Measurements from ENCODE around the gene SIKE1.
"Not testable (repeated sequence)": the region's sequence is repeated elsewhere in the genome, so short reads cannot be mapped to it uniquely, and the experiment has no call there.

Gene SIKE1

GRCh38 chr1:114780344-114781226 lies at the start of gene SIKE1:
TSS of gene SIKE1 (minus strand) at chr1:114780685. CDS start at chr1:114780607, 78 bp downstream.
- FAIRE-seq = peak; percentile 94

DNA sequence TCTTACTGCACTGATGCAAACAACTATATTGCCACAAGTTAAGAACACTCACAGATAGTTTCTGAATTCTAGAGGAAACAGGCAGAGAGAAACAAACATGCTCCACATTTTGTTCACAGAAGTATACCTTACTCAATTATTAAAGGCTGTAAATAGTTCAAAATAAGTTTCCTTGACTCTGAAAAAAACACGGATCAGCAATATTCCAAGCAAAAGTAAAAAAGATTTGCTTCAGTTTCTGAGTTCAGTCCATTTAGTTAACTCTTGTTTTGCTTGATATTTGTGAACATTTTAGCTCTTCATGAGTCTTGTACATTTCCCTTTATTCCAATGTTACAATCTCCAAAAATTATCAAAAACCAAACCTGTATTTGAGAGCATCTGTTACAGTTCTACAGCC lies 49.6 kb upstream of the SIKE1 start:
- DNase-seq (ENCODE audit: extremely low spot score, insufficient read length, low read depth); FAIRE-seq: not testable (repeated sequence)

More at GRCh38 chr1:114780344-114781226, at the start of gene SIKE1:
- DNase-seq (ENCODE audit: extremely low spot score, insufficient read length, low read depth) = peak; percentile 85

DNA sequence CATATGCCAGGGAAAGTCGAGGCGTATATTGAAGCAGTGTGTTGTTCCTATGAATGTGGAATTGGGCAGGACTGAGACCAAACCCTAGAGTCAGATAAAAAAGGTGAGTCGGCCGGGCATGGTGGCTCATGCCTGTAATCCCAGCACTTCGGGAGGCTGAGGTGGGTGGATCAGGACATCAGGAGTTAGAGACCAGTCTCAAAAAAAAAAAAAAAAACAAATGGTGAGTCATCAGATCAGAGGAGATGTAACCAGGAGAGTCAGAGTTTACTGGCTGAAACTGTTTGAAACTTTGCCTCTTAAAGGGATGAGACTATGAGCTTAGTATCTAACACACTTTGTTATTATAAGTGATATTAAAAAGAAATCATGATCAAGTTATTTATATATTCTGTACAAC lies 47.8 kb upstream of the SIKE1 start:
- no peak for DNase-seq (ENCODE audit: extremely low spot score, insufficient read length, low read depth)
- FAIRE-seq = no peak

DNA sequence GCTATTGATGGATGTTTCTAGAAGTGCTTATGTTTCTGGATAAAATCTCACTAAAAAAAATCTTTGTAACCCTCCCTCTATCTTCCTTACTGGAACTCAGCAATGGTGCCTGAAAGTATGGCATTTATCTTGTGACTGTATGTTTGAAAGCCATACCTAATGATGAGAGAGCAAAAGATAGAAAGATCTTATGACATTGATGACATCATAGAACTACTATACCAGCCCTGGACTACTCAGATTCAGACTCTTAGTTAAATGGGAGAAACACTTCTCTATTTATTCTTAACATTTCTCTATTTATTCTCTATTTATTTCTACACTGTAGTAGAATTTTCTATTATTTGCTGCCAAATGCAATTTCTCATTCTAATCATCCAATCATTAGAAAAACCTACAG lies 41.5 kb upstream of the SIKE1 start:
- FAIRE-seq (no peak), DNase-seq (ENCODE audit: extremely low spot score, insufficient read length, low read depth) (no peak)

DNA sequence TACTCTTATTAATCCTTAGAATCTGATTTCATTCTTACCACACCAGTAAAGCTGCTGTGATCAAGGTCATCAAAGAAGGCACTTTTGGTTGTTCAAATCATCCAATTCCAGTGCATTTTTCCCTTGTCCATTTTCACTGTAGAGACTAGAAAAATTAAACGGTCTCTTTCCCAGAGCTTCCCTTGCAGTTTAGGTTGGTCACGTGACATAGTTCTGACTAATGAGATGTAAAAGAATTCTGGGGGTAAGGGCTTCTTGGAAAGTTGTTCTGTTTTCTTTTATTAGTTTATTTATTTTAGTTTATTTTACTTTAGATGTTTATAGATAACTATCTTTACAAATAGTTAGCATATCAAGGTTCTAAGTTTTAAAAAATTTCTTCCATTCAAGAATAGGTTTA lies 39.9 kb upstream of the SIKE1 start:
- DNase-seq (ENCODE audit: extremely low spot score, insufficient read length, low read depth) (no peak), FAIRE-seq (no peak)

DNA sequence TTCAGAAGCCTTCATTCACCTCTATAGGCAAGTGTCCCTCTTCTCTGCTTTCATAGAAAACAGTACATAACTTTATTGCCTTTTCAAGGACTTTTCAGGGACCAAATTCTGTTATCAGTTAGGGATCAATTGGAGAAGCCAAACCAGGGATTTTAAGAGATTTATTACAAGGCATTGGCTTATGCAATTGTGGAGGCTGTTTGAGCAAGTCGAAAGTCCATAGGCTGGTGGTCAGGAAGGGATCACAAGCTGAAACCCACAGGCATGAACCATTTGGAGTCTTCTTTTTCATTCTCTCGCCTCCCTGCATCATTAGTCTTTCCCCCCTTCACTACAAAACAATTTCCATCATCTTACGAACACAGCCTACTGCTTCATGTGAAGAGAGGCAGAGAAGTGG lies 39.4 kb upstream of the SIKE1 start:
- DNase-seq (ENCODE audit: extremely low spot score, insufficient read length, low read depth) = no peak
- FAIRE-seq = no peak

DNA sequence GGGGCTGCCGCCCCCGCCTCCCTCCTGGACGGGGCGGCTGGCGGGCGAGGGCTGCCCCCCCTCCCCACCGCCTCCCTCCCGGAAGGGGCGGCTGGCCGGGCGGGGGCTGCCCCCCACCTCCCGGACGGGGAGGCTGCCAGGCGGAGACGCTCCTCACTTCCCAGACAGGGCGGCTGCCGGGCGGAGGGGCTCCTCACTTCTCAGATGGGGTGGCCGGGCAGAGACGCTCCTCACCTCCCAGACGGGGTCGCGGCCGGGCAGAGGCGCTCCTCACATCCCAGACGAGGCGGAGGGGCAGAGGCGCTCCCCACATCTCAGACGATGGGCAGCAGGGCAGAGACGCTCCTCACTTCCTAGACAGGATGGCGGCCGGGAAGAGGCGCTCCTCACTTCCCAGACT lies 24.0 kb upstream of the SIKE1 start:
- not testable (repeated sequence) for FAIRE-seq; DNase-seq (ENCODE audit: extremely low spot score, insufficient read length, low read depth)

DNA sequence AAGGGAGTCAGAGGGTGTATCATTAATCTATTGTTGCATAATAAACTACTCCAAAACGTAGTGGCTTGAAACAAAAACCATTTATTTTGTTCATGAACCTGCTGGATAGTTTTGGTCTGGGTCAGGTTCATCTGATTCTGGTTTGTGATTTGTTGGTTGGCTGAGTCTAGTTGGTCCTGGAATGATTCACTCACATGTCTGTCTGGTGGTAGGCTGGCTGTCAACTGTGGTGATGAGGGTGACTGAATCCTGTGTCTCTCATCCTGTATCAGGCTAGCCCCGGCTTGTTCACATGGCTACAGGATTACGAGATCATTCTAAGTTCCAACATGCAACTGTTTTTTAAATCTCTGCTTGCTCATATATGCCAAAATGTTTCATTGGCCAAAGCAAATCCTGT lies 22.5 kb upstream of the SIKE1 start:
- DNase-seq (ENCODE audit: extremely low spot score, insufficient read length, low read depth) = no peak
- no peak for FAIRE-seq

DNA sequence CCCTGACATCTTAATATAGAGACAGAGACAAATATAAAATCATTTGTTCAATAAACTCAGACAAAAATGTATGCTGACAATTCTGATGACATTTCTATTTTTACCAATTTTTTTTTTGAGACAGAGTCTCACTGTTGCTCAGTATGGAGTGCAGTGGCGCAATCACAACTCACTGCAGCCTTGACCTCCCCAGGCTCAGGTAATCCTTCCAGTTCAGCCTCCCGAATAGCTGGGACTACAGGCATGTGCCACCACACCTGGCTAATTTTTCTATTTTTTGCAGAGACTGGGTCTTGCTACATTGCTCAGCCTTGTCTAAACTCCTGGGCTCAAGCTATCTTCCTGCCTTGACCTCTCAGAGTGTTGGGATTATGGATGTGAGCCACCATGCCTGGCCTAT lies 13.6 kb upstream of the SIKE1 start:
- DNase-seq (ENCODE audit: extremely low spot score, insufficient read length, low read depth) (no peak), FAIRE-seq (no peak)

DNA sequence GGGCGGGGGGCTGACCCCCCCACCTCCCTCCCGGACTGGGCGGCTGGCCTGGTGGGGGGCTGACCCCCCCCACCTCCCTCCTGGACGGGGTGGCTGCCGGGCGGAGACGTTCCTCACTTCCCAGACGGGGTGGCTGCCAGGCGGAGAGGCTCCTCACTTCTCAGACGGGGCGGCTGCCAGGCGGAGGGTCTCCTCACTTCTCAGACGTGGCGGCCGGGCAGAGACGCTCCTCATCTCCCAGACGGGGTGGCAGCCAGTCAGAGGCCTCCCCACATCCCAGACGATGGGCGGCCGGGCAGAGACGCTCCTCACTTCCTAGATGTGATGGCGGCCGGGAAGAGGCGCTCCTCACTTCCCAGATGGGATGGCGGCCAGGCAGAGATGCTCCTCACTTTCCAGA lies 10.1 kb upstream of the SIKE1 start:
- not testable (repeated sequence) for DNase-seq (ENCODE audit: extremely low spot score, insufficient read length, low read depth); FAIRE-seq

GRCh38 chr1:114786440-114786839 lies 6.0 kb upstream of the SIKE1 start:
- FAIRE-seq; DNase-seq (ENCODE audit: extremely low spot score, insufficient read length, low read depth): not testable (repeated sequence)

DNA sequence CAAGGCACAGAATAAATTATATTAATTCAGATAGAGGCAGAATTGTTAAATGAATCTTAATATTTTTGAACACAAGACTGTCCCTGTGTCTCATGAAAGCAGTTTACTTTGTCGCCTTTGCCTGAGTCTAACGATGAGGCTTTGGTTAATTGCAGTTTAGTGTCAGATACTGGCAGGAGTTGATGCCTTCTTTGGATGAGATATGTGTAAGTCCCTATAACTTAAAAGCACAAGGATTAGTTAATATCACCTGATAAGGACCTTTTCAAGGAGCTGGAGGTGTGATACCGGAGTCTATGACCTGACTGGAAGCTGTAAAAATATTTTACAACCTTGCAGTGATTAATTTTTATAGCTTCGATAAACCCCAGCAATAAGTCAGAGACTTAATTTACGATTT lies 2.0 kb upstream of the SIKE1 start:
- no peak for FAIRE-seq
- DNase-seq (ENCODE audit: extremely low spot score, insufficient read length, low read depth) = no peak

DNA sequence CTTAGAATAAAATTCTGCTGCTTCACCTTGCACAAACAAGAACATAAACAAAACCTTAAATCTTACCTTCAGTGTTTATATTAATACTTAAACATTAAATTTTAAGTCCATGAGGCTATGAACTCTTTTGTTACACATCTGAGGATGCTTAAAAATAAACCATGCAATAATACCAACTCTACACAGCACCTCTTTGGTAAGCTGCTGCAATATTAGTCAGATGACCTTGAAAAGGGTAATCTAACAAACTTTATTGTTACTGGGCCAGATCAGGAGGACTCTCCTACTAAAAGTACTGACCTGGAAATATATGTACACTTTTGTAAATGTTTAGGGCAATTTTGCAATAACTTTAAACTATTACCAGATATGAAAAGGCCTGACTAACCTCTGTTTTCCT lies 763 bp downstream of the SIKE1 start:
- no peak for FAIRE-seq

GRCh38 chr1:114776726-114777125 lies 3.8 kb downstream of the SIKE1 start:
- not testable (repeated sequence) for DNase-seq (ENCODE audit: extremely low spot score, insufficient read length, low read depth); FAIRE-seq

More for the DNA sequence above, 763 bp downstream of the SIKE1 start:
- DNase-seq (ENCODE audit: extremely low spot score, insufficient read length, low read depth) = no peak

DNA sequence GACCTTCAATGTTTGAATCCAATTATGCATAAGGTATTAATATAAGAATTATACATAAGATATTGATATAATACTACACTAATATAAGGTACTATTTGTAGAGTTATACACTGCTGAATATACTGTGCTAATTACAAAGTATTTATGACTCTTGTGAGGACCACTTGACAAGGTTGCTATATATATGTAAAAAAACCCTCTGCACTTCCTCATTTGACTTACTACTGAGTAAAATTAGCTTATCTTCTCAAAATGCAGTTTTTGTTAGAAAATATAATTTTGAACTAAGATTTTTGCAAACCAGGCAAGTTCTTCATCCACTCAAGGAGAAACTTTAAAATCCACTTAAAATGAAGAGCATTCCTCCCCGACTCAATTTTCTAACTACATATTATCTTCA lies 8.5 kb downstream of the SIKE1 start:
- no peak for DNase-seq (ENCODE audit: extremely low spot score, insufficient read length, low read depth)
- FAIRE-seq = no peak

DNA sequence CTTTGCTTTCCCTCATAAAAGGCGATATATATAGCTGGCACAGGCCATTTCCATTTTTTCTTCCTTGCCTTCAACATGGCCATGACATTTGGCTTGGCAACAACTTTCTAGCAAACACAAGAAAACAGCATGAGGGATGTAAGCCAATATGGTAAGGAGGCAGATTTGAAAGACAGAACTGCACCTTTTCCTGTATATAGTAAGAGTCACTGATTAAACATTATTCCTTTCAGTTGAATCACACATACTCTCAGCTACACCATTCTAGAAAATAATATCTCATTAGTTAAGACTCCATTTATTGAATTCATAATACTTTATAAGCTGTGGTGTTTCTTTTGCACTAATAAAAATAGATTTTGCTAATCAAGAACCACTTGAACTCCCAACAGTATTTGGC lies 9.5 kb downstream of the SIKE1 start:
- DNase-seq (ENCODE audit: extremely low spot score, insufficient read length, low read depth) = no peak
- FAIRE-seq = no peak

DNA sequence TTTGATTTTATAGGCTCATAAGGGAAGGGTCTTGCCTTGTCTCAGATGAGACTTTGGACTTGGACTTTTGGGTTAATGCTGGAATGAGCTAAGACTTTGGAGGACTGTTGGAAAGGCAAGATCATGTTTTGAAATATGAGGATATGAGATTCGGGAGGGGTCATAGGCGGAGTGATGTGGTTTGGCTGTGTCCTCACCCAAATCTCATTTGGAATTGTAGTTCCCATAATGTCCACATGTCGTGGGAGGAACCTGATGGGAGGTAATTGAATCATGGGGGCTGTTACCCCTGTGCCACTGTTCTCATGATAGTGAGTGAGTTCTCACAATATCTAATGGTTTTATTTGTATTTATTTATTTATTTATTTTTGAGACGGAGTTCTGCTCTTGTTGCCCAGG lies 15.8 kb downstream of the SIKE1 start:
- no peak for DNase-seq (ENCODE audit: extremely low spot score, insufficient read length, low read depth)

DNA sequence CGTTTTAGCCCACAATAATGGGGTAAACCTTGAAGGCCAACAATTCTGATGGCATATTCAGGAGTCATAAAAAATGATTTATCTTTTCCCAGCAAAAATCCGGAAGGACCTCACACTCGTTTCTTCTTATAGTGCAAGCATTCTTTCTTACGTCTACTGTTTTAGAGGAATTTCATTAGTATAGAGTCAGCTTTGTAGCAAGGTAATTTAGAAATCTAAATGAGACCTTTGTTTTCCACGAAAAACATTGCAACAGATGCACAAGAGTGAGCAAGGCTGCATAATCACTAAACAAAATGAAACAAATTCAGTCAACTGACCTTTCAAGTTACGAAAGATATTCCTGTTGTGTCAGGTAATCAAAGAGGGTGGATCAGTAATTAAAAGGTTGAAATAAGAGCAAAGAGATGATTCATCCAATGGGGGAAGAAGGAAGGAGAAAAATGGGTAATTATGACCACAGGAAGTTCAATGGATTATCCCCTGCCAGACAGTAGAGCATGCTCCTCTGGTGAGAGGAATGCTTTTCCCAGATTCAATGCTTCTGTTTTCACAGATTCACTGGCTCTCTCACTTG lies 22.1 kb downstream of the SIKE1 start:
- FAIRE-seq (no peak), DNase-seq (ENCODE audit: extremely low spot score, insufficient read length, low read depth) (no peak)

More for the DNA sequence above, 15.8 kb downstream of the SIKE1 start:
- FAIRE-seq = no peak

DNA sequence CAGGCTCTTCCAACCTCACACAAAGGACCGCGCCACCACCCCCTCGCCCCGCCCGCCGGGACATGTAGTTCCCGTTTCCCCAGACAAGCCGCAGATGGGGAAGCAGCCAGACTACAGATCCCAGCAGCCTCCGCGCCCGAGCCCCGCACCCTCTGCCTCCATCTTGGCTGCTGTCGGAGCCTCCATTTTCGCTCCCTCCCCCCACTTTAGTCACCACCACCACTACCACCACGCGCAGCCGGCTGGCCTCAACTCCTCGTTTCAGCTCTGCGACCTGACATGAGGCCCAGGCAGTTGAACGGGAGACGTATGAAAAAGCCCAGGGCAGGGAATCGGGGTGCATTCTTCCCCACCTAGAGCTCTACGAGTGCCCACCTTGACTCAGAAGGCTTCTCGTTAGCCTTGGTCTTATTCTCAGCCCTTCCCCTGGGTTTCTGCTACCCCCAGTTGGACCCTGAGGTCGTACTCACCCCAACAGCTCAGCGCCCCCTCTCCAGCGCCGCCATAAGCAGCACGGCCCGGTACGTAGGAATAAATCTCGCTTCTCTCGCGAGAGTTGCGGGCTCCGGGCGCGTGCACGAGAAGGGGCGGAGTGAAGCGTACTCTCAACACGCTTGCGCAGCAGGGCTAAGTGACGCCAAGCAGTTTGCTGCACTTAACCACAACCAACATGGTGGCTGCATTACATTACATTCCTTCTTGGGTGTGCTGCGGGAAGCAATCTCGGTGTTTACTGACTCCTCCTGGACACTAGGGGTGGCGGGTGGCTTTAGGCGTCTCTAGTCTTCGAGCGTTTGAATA lies 22.8 kb downstream of the SIKE1 start, which contains the start of gene CSDE1:
CSDE1 (minus strand) TSS at position 530 of the 801 bp plus-strand sequence. CDS start 18,094 bp downstream, outside the sequence.
- FAIRE-seq = peak; percentile 98
- peak; percentile 89 for DNase-seq (ENCODE audit: extremely low spot score, insufficient read length, low read depth)

DNA sequence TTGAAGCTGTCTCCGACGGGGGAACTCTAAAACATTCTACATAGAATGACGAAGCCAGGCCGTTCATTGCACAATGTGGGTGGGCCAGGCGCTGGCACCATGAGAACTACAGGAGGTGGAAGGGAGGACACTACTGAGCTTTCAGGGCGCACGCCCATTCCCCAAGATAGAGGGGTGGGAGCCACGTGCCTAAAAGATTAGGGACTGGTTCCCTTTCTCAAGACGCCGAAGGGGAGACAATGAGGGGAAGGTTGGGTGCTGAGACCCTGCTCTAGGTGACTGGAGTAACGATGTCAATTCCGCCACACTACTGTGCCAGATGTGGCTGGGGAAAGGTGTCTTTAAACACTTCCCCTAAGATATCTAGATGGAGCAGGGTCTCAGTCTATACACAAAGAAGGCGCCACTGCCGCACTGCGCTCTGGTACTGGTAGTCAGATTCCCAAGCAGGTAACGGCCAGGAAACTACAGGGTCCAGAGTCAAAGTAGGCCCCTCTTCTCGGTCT lies 23.5 kb downstream of the SIKE1 start:
- no peak for FAIRE-seq

More for the DNA sequence above, 23.5 kb downstream of the SIKE1 start:
- DNase-seq (ENCODE audit: extremely low spot score, insufficient read length, low read depth) = no peak
